H1 (cell line): ENCODE results near the gene FIGNL1. TPM values are rescaled to one million over a fixed set of nuclear protein-coding genes. Genes with fewer than 3 reads are reported as not detected.

ENCODE experiments used
- CTCF ChIA-PET: fragments of 300-600 bp; sonication (Branson Sonifier 250); formaldehyde crosslinking; loops from one replicate; lab custom pipeline; 2021; ENCODE audit not compliant: partially characterized antibody; lab: Charles Lee
- POLR2A ChIA-PET: fragments of 300-600 bp; sonication (Branson Sonifier 250); formaldehyde crosslinking; loops from one replicate; lab custom pipeline; 2021; ENCODE audit warnings: inconsistent platforms; ENCODE audit not compliant: partially characterized antibody; lab: Charles Lee
- DNase-seq, 2 experiments: peaks; one replicate each; pipeline versions ENCODE4 v3.0.0 to v3.0.0-alpha.2; 2010 to 2022; ENCODE audit warnings: low spot score in 2 of 2, low read depth in 1 of 2, mixed read lengths in 1 of 2
- FAIRE-seq: peaks from 2 replicates; lab custom pipeline; 2011; peaks lifted over from hg19 to GRCh38; lab: Jason Lieb, UNC
- H2AFZ ChIP-seq: 2 replicates; pipeline ENCODE4 v1.8.1; 2012; ENCODE audit warnings: low read length, inconsistent platforms
- H2AK5ac ChIP-seq: 2 replicates; pipeline ENCODE4 v1.6.1; 2013; ENCODE audit warnings: low read depth, low read length
- H2BK120ac ChIP-seq: replicated peaks from 2 replicates; pipeline ENCODE3; 2013; ENCODE audit warnings: low read depth, low read length, inconsistent platforms
- H2BK12ac ChIP-seq: 2 replicates; pipeline ENCODE4 v1.6.1; 2013; ENCODE audit warnings: low read depth, low read length
- H2BK15ac ChIP-seq: 2 replicates; pipeline ENCODE4 v1.6.1; 2013; ENCODE audit warnings: low read length
- H2BK20ac ChIP-seq: 2 replicates; pipeline ENCODE4 v1.6.1; 2013; ENCODE audit warnings: low read length
- H2BK5ac ChIP-seq: 2 replicates; pipeline ENCODE4 v1.6.1; 2013; ENCODE audit warnings: low read depth, low read length
- H3K14ac ChIP-seq: 2 replicates; pipeline ENCODE4 v1.6.1; 2013; ENCODE audit warnings: inconsistent platforms; ENCODE audit not compliant: insufficient read length
- H3K18ac ChIP-seq: 2 replicates; pipeline ENCODE4 v1.6.1; 2013; ENCODE audit warnings: low read length; ENCODE audit errors: extremely low read depth
- H3K23ac ChIP-seq: 2 replicates; pipeline ENCODE4 v1.6.1; 2013; ENCODE audit warnings: inconsistent platforms; ENCODE audit not compliant: insufficient read length
- H3K23me2 ChIP-seq: 2 replicates; pipeline ENCODE4 v1.6.1; 2013; ENCODE audit warnings: low read depth, low read length
- H3K27ac ChIP-seq: 2 replicates; pipeline ENCODE4 v1.6.1; 2011; ENCODE audit warnings: low read depth, low read length, inconsistent platforms
- H3K27me3 ChIP-seq, 4 experiments: replicated peaks in 1 of 4; 1 replicate in 1 of 4; 2 replicates in 3 of 4; pipeline versions ENCODE4 v1.6.1 to v1.8.1; 2011 to 2013; ENCODE audit warnings: low read length in 3 of 4, mild to moderate bottlenecking in 3 of 4, inconsistent platforms in 2 of 4, mixed read lengths in 2 of 4, moderate library complexity in 1 of 4; ENCODE audit not compliant: control insufficient read depth in 3 of 4, insufficient read depth in 3 of 4; ENCODE audit errors: extremely low read depth in 1 of 4
- H3K36me3 ChIP-seq, 4 experiments: 2 replicates each; pipeline versions ENCODE4 v1.6.1 to v1.8.1; 2011 to 2013; ENCODE audit warnings: mild to moderate bottlenecking in 4 of 4, low read length in 3 of 4, moderate library complexity in 2 of 4, control low read depth in 1 of 4, inconsistent platforms in 1 of 4; ENCODE audit not compliant: insufficient read depth in 4 of 4, control insufficient read depth in 2 of 4
- H3K4ac ChIP-seq: replicated peaks from 2 replicates; pipeline ENCODE3; 2013; ENCODE audit warnings: low read length, low read depth, mixed read lengths, inconsistent platforms; ENCODE audit not compliant: insufficient read length
- H3K4me1 ChIP-seq, 4 experiments: replicated peaks in 1 of 4; 1 replicate in 1 of 4; 2 replicates in 3 of 4; pipeline versions ENCODE4 v1.6.1 to v1.8.1; 2011 to 2013; ENCODE audit warnings: low read length in 3 of 4, inconsistent platforms in 2 of 4, mixed read lengths in 1 of 4; ENCODE audit not compliant: insufficient read depth in 4 of 4, control insufficient read depth in 3 of 4
- H3K4me2 ChIP-seq, 2 experiments: 2 replicates each; pipeline versions ENCODE4 v1.6.1 to v1.8.1; 2011 to 2013; ENCODE audit warnings: low read depth in 2 of 2, low read length in 2 of 2, control low read depth in 1 of 2, inconsistent platforms in 1 of 2, mild to moderate bottlenecking in 1 of 2; ENCODE audit not compliant: insufficient read depth in 1 of 2
- H3K4me3 ChIP-seq, 4 experiments: fragments of 200-600, 300-600 bp in 1 of 4; sonication (generic), shearing (Covaris generic), sonication (Bioruptor Twin) in 1 of 4; 2 replicates each; pipeline versions ENCODE4 v1.5.1 to v1.8.1; 2011 to 2016; ENCODE audit warnings: low read length in 4 of 4, low read depth in 3 of 4, control low read depth in 2 of 4, inconsistent platforms in 2 of 4, mild to moderate bottlenecking in 2 of 4, mixed read lengths in 1 of 4, moderate library complexity in 1 of 4; ENCODE audit not compliant: insufficient read depth in 2 of 4; ENCODE audit errors: extremely low read depth in 1 of 4
- H3K56ac ChIP-seq: replicated peaks from 2 replicates; pipeline ENCODE3; 2013; ENCODE audit warnings: low read depth, mild to moderate bottlenecking, mixed read lengths, low read length, inconsistent platforms; ENCODE audit not compliant: insufficient read length
- H3K79me1 ChIP-seq: 2 replicates; pipeline ENCODE4 v1.6.1; 2013; ENCODE audit warnings: low read depth, low read length, control low read depth
- H3K79me2 ChIP-seq, 2 experiments: 2 replicates each; pipeline versions ENCODE4 v1.6.1 to v1.8.1; 2012 to 2013; ENCODE audit warnings: low read length in 2 of 2, mild to moderate bottlenecking in 2 of 2, inconsistent platforms in 1 of 2; ENCODE audit not compliant: insufficient read depth in 2 of 2, control insufficient read depth in 1 of 2
- H3K9ac ChIP-seq, 4 experiments: replicated peaks in 1 of 4; 1 replicate in 1 of 4; 2 replicates in 3 of 4; pipeline versions ENCODE4 v1.6.1 to v1.8.1; 2011 to 2013; ENCODE audit warnings: low read depth in 3 of 4, low read length in 3 of 4, control low read depth in 2 of 4, mild to moderate bottlenecking in 2 of 4, moderate library complexity in 2 of 4, inconsistent platforms in 1 of 4; ENCODE audit errors: extremely low read depth in 1 of 4
- H3K9me3 ChIP-seq, 2 experiments: 2 replicates each; pipeline versions ENCODE4 v1.6.1 to v1.8.1; 2012 to 2013; ENCODE audit warnings: mild to moderate bottlenecking in 2 of 2, moderate library complexity in 2 of 2, control low read depth in 1 of 2, inconsistent platforms in 1 of 2, low read depth in 1 of 2, low read length in 1 of 2, mixed read lengths in 1 of 2; ENCODE audit not compliant: insufficient read depth in 2 of 2
- H4K20me1 ChIP-seq, 2 experiments: replicated peaks in 1 of 2; 2 replicates each; pipeline versions ENCODE3 to v1.8.1; 2011 to 2013; ENCODE audit warnings: inconsistent platforms in 2 of 2, low read length in 2 of 2, mild to moderate bottlenecking in 1 of 2; ENCODE audit not compliant: insufficient read depth in 2 of 2, control insufficient read depth in 1 of 2
- H4K5ac ChIP-seq: 2 replicates; pipeline ENCODE4 v1.6.1; 2013; ENCODE audit warnings: low read length, low read depth, mixed read lengths, inconsistent platforms; ENCODE audit not compliant: insufficient read length
- H4K8ac ChIP-seq: 2 replicates; pipeline ENCODE4 v1.8.0; 2013; ENCODE audit warnings: mild to moderate bottlenecking, moderate library complexity, low read length, inconsistent platforms; ENCODE audit not compliant: insufficient read depth; ENCODE audit errors: extremely low read depth
- H4K91ac ChIP-seq: replicated peaks from 2 replicates; pipeline ENCODE3; 2013; ENCODE audit warnings: low read length, mixed read lengths, inconsistent platforms; ENCODE audit not compliant: insufficient read length
- CEBPB ChIP-seq: IDR thresholded peaks from 2 replicates; pipeline ENCODE4 v1.6.1; 2012; ENCODE audit warnings: low read depth, low read length
- GTF2F1 ChIP-seq: IDR thresholded peaks from 2 replicates; pipeline ENCODE4 v1.6.1; 2012; ENCODE audit warnings: low read depth, low read length, improper control_type of control experiment, borderline replicate concordance
- POLR2AphosphoS5 ChIP-seq: IDR thresholded peaks from 2 replicates; pipeline ENCODE4 v1.6.1; 2011; ENCODE audit warnings: low read depth, low read length
- WGBS, 2 experiments: shearing (Covaris generic) in 1 of 2; methylation state at CpG; one replicate each; pipeline versions ENCODE4 v1.1.6 to v1.1.7; 2013 to 2015; ENCODE audit warnings: low lambda C conversion rate in 2 of 2, mixed read lengths in 2 of 2, inconsistent platforms in 1 of 2, low coverage in 1 of 2, missing lambda C conversion rate in 1 of 2; ENCODE audit not compliant: insufficient replicate concordance in 2 of 2, insufficient coverage in 1 of 2, insufficient read length in 1 of 2; ENCODE audit errors: extremely low coverage in 1 of 2, missing lambda C conversion rate in 1 of 2; 5-methylcytosine and 5-hydroxymethylcytosine counted together
- polyA plus RNA-seq, 7 experiments: library from polyadenylated mRNA; depleted of rRNA in 3 of 7; stranded (reverse) in 5 of 7; unstranded in 2 of 7; fragments of >200 nt in 5 of 7; fragments of 200-250 nt in 2 of 7; gene quantifications; 1 replicate in 5 of 7; 2 replicates in 1 of 7; 4 replicates in 1 of 7; pipeline versions ENCODE4 v1.2.1 to v1.2.3, GENCODE V29; 2011 to 2013; ENCODE audit warnings: missing spikeins in 2 of 7, mixed read lengths in 2 of 7
- total RNA-seq: library from RNA; stranded (reverse); fragmentation: NEBNext Ultra II Directional; extraction: Animal tissue kit (Norgen Biotek cat#: 25700); gene quantifications from 2 replicates; pipeline ENCODE4 v1.2.1, GENCODE V29; 2021

Gene FIGNL1
- total and polyA plus RNA-seq, 2 of the 8 experiments (the other 6 are each of a cell fraction or from before 2014, with no cell fraction given): 6.5 to 9.9 TPM

DNA sequence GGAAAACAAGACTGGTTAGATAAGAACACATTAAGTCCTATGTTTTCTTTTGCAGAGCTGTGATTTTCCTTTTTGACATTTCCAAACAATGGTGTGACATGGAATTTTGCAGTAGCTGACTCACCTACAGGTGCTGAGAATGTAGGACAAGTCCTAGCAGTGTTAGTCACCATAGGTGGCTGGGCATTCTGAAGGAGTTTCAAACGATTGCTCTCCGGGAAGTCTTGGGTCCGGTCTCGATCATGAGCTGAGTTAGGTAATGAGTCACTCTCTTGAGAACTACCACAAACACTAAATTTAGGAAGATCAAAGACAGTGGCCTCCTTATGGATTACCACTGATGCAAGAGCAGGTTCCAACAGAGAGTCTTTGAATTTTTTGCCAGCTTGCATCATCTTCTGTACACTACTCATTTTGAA, 3.6 kb downstream of the FIGNL1 start:
- FAIRE-seq (no peak), DNase-seq (no peak)
- no peak for TF ChIP-seq GTF2F1
- no peak for TF ChIP-seq CEBPB
- no peak for TF ChIP-seq POLR2AphosphoS5
- Histone ChIP-seq H3K9ac (no peak overlapping the region), H2BK12ac (no peak overlapping the region), H3K79me1 (no peaks in the 10 kb centered on the region), H2AK5ac (no peak overlapping the region), H3K4me1 (peaks cover 2 to 5% (median 3%) of the 10 kb centered on the region in 4 experiments; a peak in 6 of 7 replicates), H3K4ac (no peak overlapping the region), H4K8ac (no peak overlapping the region), H3K4me2 (no peak overlapping the region), H2AFZ (no peak overlapping the region), H3K18ac (no peak overlapping the region), H3K14ac (no peak overlapping the region), H3K9me3 (no peaks in the 10 kb centered on the region), H3K36me3 (peaks cover 0 to 9% (median 5%) of the 10 kb centered on the region in 4 experiments; a peak in 3 of 8 replicates), H3K27me3 (peaks cover 0 to 5% (median 5%) of the 10 kb centered on the region in 4 experiments; a peak in 4 of 7 replicates), H2BK20ac (no peak overlapping the region), H2BK15ac (no peak overlapping the region), H3K23me2 (no peaks in the 10 kb centered on the region; the same call in 1 of the 2 replicates), H2BK5ac (no peak overlapping the region), H3K23ac (no peak overlapping the region), H4K5ac (no peak overlapping the region), H3K56ac (no peak overlapping the region), H4K91ac (no peak overlapping the region), H4K20me1 (no peaks in the 10 kb centered on the region), H3K79me2 (no peaks in the 10 kb centered on the region), H2BK120ac (no peak overlapping the region), H3K27ac (no peak overlapping the region), H3K4me3 (no peak overlapping the region)
- ChIA-PET CTCF (interaction anchor here (1.2 to 2.1 kb wide), 3 partner anchors 20 to 536 kb away, joined by 3 to 5 read pairs (median 3); no protein-coding TSS in a partner anchor), POLR2A (no interaction called here)
- 100% methylated on average over 1 of the region's 4 CpGs; no CpG with 5 or more reads in 1 of the 2 experiments for whole genome bisulfite sequencing, 2 experiments
